NB4 (cell line): Measurements from ENCODE around the gene GATA5.

Source experiments
- CTCF ChIP-seq: IDR thresholded peaks from one replicate; pipeline ENCODE4 v1.5.1; 2012; ENCODE audit warnings: low read depth, low read length
- MYC ChIP-seq: IDR thresholded peaks from 2 replicates; pipeline ENCODE4 v1.6.1; 2011; ENCODE audit warnings: low read depth, low read length
- POLR2A ChIP-seq: IDR thresholded peaks from 2 replicates; pipeline ENCODE4 v1.6.1; 2011; ENCODE audit warnings: mild to moderate bottlenecking; ENCODE audit not compliant: insufficient read length; ENCODE audit errors: extremely low read depth

- no peak for TF ChIP-seq CTCF
- TF ChIP-seq MYC = no peak
- no peak for TF ChIP-seq POLR2A
Measured at GRCh38 chr20:62470001-62470400, 5.8 kb downstream of the GATA5 start.
